OCI-LY7 (cell line): Measurements from ENCODE around the gene FANCG. TPM values are rescaled to one million over a fixed set of nuclear protein-coding genes. Genes with fewer than 3 reads are reported as not detected.

Source experiments
- BruUV-seq: library from RNA; stranded (reverse); fragments of 400-500 nt; replicated peaks from 2 replicates; lab custom pipeline; 2021; lab: Mats Ljungman, UMichigan
- CTCF ChIA-PET: fragments of 300-600 bp; sonication (Branson Sonifier 250); formaldehyde crosslinking; loops from one replicate; lab custom pipeline; 2022; ENCODE audit warnings: antibody characterized with exemption; ENCODE audit not compliant: unreplicated experiment; lab: Charles Lee
- POLR2A ChIA-PET: fragments of 300-600 bp; sonication (Branson Sonifier 250); formaldehyde crosslinking; loops from one replicate; lab custom pipeline; 2022; ENCODE audit warnings: antibody characterized with exemption; lab: Charles Lee
- DNase-seq: peaks from one replicate; pipeline ENCODE4 v3.0.0-alpha.2; 2015; ENCODE audit warnings: low spot score
- H2AFZ ChIP-seq: fragments of 200-600 bp; sonication (generic), shearing (Covaris generic); 2 replicates; pipeline ENCODE4 v1.6.1; 2014; ENCODE audit warnings: mild to moderate bottlenecking, antibody characterized with exemption, low read length, moderate library complexity
- H3K27ac ChIP-seq: fragments of 200-600 bp; sonication (generic); 2 replicates; pipeline ENCODE4 v1.5.1; 2014; ENCODE audit warnings: mixed run types, low read depth, mild to moderate bottlenecking, moderate library complexity, low read length, inconsistent platforms; ENCODE audit not compliant: poor library complexity, severe bottlenecking
- H3K36me3 ChIP-seq: fragments of 200-600 bp; sonication (generic); 2 replicates; pipeline ENCODE4 v1.6.1; 2014; ENCODE audit warnings: mild to moderate bottlenecking, antibody characterized with exemption, low read length, moderate library complexity, mixed read lengths; ENCODE audit not compliant: insufficient read depth
- H3K4me1 ChIP-seq: fragments of 200-600 bp; sonication (generic); 2 replicates; pipeline ENCODE4 v1.5.1; 2014; ENCODE audit warnings: mild to moderate bottlenecking, low read length; ENCODE audit not compliant: insufficient read depth, poor library complexity, severe bottlenecking
- H3K4me2 ChIP-seq: fragments of 200-600 bp; sonication (generic); 2 replicates; pipeline ENCODE4 v1.6.1; 2014; ENCODE audit warnings: mild to moderate bottlenecking, low read length
- H3K4me3 ChIP-seq: fragments of 200-600 bp; sonication (generic); 2 replicates; pipeline ENCODE4 v1.5.1; 2014; ENCODE audit warnings: mild to moderate bottlenecking, low read depth, low read length; ENCODE audit not compliant: poor library complexity, severe bottlenecking
- H3K79me2 ChIP-seq: fragments of 200-600 bp; sonication (generic); 2 replicates; pipeline ENCODE4 v1.6.1; 2016; ENCODE audit warnings: low read depth, mild to moderate bottlenecking, low read length, moderate library complexity, mixed read lengths; ENCODE audit not compliant: insufficient read depth
- H3K9me2 ChIP-seq: fragments of 200-600 bp; sonication (generic); 2 replicates; pipeline ENCODE4 v1.6.1; 2016; ENCODE audit warnings: mild to moderate bottlenecking, low read length, mixed read lengths; ENCODE audit not compliant: insufficient read depth
- H3K9me3 ChIP-seq: fragments of 200-600 bp; sonication (generic); 2 replicates; pipeline ENCODE4 v1.6.1; 2014; ENCODE audit warnings: mild to moderate bottlenecking, mixed run types, low read length, mixed read lengths
- H4K20me1 ChIP-seq: fragments of 200-600 bp; sonication (generic); 2 replicates; pipeline ENCODE4 v1.6.1; 2014; ENCODE audit warnings: mild to moderate bottlenecking, antibody characterized with exemption, low read length, moderate library complexity, mixed read lengths; ENCODE audit not compliant: insufficient read depth
- EZH2phosphoT487 ChIP-seq: fragments of 200-600 bp; sonication (generic); IDR thresholded peaks from 2 replicates; pipeline ENCODE4 v1.6.1; 2018; ENCODE audit warnings: low read depth, borderline replicate concordance, mild to moderate bottlenecking, mixed run types, antibody characterized with exemption, low read length, moderate library complexity, mixed read lengths
- intact Hi-C: fragments of 100-400 bp; cut with micrococcal nuclease; formaldehyde crosslinking; loops from one replicate; pipeline ENCODE4 v1.10.0; 2022; ENCODE audit not compliant: unreplicated experiment
- total RNA-seq, 2 experiments: library from RNA; depleted of rRNA in 1 of 2; stranded (reverse); fragments of >200 nt in 1 of 2; shearing (Covaris generic) in 1 of 2; gene quantifications; 2 replicates each; pipeline ENCODE4 v1.2.3, GENCODE V29; 2014 to 2022
- TF ChIP-seq, protein P1 (sequence below): fragments of 200-600 bp; sonication (generic); conservative IDR thresholded peaks from 2 replicates; pipeline ENCODE4 v1.5.1; 2014; ENCODE audit warnings: mild to moderate bottlenecking, antibody characterized with exemption, low read length, moderate library complexity, mixed read lengths

FANCG gene
- total RNA-seq, 2 experiments from 2014 or later, result 85.1 to 121 TPM

DNA sequence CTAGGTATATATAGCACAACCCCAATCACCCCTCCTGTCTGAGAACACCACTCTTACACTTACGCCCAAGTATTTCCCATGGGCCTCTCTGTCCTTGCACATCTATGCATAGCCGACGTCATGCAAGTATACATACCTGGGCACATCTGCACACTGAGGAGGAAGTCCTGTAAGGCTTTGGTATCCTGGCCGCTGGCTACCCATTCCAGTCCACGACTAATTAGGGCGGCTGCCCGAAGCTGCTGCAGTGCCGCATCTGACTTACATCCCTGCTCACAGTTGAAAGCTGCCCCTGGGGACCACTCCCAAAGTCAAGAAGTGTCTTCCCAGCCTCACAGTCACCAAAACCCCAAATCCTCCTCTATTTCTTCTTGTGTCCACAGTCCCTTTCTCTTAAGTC is 5.0 kb downstream of the FANCG start:
- Histone ChIP-seq H3K27ac (no peak overlapping the region), H3K4me3 (no peak overlapping the region), H3K79me2 (peaks cover 40% of the 10 kb centered on the region), H2AFZ (no peak overlapping the region), H4K20me1 (peaks cover 25% of the 10 kb centered on the region), H3K9me2 (no peaks in the 10 kb centered on the region), H3K4me2 (no peak overlapping the region), H3K36me3 (peaks cover 72% of the 10 kb centered on the region), H3K4me1 (peaks cover 33% of the 10 kb centered on the region), H3K9me3 (no peaks in the 10 kb centered on the region)
- no TSS peak for BruUV-seq
- ChIA-PET CTCF (no interaction called here), POLR2A (no interaction called here)
- TF ChIP-seq, protein P1, sequence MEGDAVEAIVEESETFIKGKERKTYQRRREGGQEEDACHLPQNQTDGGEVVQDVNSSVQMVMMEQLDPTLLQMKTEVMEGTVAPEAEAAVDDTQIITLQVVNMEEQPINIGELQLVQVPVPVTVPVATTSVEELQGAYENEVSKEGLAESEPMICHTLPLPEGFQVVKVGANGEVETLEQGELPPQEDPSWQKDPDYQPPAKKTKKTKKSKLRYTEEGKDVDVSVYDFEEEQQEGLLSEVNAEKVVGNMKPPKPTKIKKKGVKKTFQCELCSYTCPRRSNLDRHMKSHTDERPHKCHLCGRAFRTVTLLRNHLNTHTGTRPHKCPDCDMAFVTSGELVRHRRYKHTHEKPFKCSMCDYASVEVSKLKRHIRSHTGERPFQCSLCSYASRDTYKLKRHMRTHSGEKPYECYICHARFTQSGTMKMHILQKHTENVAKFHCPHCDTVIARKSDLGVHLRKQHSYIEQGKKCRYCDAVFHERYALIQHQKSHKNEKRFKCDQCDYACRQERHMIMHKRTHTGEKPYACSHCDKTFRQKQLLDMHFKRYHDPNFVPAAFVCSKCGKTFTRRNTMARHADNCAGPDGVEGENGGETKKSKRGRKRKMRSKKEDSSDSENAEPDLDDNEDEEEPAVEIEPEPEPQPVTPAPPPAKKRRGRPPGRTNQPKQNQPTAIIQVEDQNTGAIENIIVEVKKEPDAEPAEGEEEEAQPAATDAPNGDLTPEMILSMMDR, result no peak
- no peak for TF ChIP-seq EZH2phosphoT487
- intact Hi-C loops, result loop anchor here (10.0 kb wide), 2 partner anchors 530 to 660 kb away; partner anchors contain the start of genes CREB3, TESK1 and TLN1
- no peak for DNase-seq

DNA sequence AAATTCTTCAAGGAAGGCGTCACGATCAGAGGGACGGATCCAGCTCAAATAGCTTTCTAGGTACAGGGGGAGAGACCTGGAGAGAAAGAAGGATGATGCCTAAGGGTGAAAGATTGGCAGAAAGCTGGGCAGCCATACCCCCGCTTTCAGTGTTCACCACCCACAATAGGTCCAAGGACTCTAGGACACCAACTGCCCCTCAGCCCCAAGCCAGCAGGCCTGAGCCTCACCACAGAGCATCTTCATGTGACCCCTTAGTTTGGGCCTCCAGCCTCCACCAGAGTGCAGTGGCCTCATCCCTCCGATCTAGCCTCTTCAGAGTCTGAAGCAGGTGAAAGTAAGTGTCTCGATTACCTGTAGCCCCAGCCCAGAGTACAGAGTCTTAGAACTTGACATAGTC is 5.6 kb downstream of the FANCG start:
- Histone ChIP-seq H4K20me1 (peaks cover 29% of the 10 kb centered on the region), H3K36me3 (peaks cover 79% of the 10 kb centered on the region), H3K9me2 (no peaks in the 10 kb centered on the region), H2AFZ (no peak overlapping the region), H3K9me3 (no peaks in the 10 kb centered on the region), H3K79me2 (peaks cover 43% of the 10 kb centered on the region), H3K4me1 (peaks cover 39% of the 10 kb centered on the region), H3K27ac (no peak overlapping the region), H3K4me3 (no peak overlapping the region), H3K4me2 (no peak overlapping the region)
- no TSS peak for BruUV-seq
- ChIA-PET POLR2A (no interaction called here), CTCF (no interaction called here)
- no peak for DNase-seq
- intact Hi-C loops, result loop anchor here (10.0 kb wide), 2 partner anchors 531 to 661 kb away; partner anchors contain the start of genes CREB3, TESK1 and TLN1
- TF ChIP-seq, protein P1, result no peak
- TF ChIP-seq EZH2phosphoT487, result no peak

GRCh38 chr9:35073279-35073612 is 6.5 kb downstream of the FANCG start:
- no peak overlapping the region for H2AFZ ChIP-seq
- peaks cover 31% of the 10 kb centered on the region for H4K20me1 ChIP-seq
- BruUV-seq, result TSS peak; percentile 71
- no peaks in the 10 kb centered on the region for H3K9me2 ChIP-seq
- intact Hi-C loops, result loop anchor here (10.0 kb wide), 2 partner anchors 532 to 662 kb away; partner anchors contain the start of genes CREB3, TESK1 and TLN1
- DNase-seq, result no peak
- peak overlapping the region; percentile 55 for H3K4me2 ChIP-seq
- H3K4me3 ChIP-seq, result peak overlapping the region; percentile 92
- peaks cover 34% of the 10 kb centered on the region for H3K4me1 ChIP-seq
- POLR2A ChIA-PET, result no interaction called here
- CTCF ChIA-PET, result no interaction called here
- H3K27ac ChIP-seq, result peak overlapping the region; percentile 19
- H3K9me3 ChIP-seq, result no peaks in the 10 kb centered on the region
- peaks cover 43% of the 10 kb centered on the region for H3K79me2 ChIP-seq
- H3K36me3 ChIP-seq, result peaks cover 87% of the 10 kb centered on the region
- TF ChIP-seq EZH2phosphoT487, result no peak
- TF ChIP-seq, protein P1, result no peak
